LoVo (cell line): ENCODE results near the gene GRIK4.
"Not testable (repeated sequence)": the region's sequence is repeated elsewhere in the genome, so short reads cannot be mapped to it uniquely, and the experiment has no call there.

Source experiments
- DNase-seq: peaks from one replicate; pipeline ENCODE4 v3.0.0-alpha.2; 2016; ENCODE audit warnings: low spot score

GRIK4 gene

GRCh38 chr11:120746836-120747609 lies 235.5 kb downstream of the GRIK4 start:
- DNase-seq, result no peak

- no peak for DNase-seq
Measured at GRCh38 chr11:120747850-120748814, 236.6 kb downstream of the GRIK4 start.

- no peak for DNase-seq
Measured at GRCh38 chr11:120749395-120749794, 237.8 kb downstream of the GRIK4 start.

- DNase-seq, result no peak
Measured at GRCh38 chr11:120750647-120751549, 239.3 kb downstream of the GRIK4 start.

GRCh38 chr11:120751550-120751949 lies 240.0 kb downstream of the GRIK4 start:
- DNase-seq, result no peak

- DNase-seq, result no peak
Measured at GRCh38 chr11:120752668-120753067, 241.1 kb downstream of the GRIK4 start.

GRCh38 chr11:120756931-120757330 lies 245.4 kb downstream of the GRIK4 start:
- peak; percentile 19 for DNase-seq

GRCh38 chr11:120759046-120759445 lies 247.5 kb downstream of the GRIK4 start:
- no peak for DNase-seq

GRCh38 chr11:120765710-120766109 lies 254.2 kb downstream of the GRIK4 start:
- not testable (repeated sequence) for DNase-seq

- DNase-seq, result no peak
Measured at GRCh38 chr11:120766318-120766717, 254.8 kb downstream of the GRIK4 start.

GRCh38 chr11:120768949-120769348 lies 257.4 kb downstream of the GRIK4 start:
- no peak for DNase-seq

- DNase-seq, result no peak
Measured at GRCh38 chr11:120769906-120770305, 258.4 kb downstream of the GRIK4 start.

GRCh38 chr11:120771551-120772060 lies 260.1 kb downstream of the GRIK4 start:
- DNase-seq, result no peak

GRCh38 chr11:120773501-120774031 lies 262.0 kb downstream of the GRIK4 start:
- DNase-seq, result peak; percentile 85

GRCh38 chr11:120774591-120775386 lies 263.2 kb downstream of the GRIK4 start:
- no peak for DNase-seq

GRCh38 chr11:120775986-120776951 lies 264.7 kb downstream of the GRIK4 start:
- DNase-seq, result no peak

- DNase-seq, result no peak
Measured at GRCh38 chr11:120778685-120779490, 267.3 kb downstream of the GRIK4 start.

- no peak for DNase-seq
Measured at GRCh38 chr11:120780239-120780638, 268.7 kb downstream of the GRIK4 start.
